Panc1 (cell line): Measurements from ENCODE around the gene ESF1.

Source experiments
- POLR2AphosphoS5 ChIP-seq: IDR thresholded peaks from 2 replicates; pipeline ENCODE4 v1.6.1; 2012; ENCODE audit warnings: mild to moderate bottlenecking, low read depth, low read length, moderate library complexity
- SIN3A ChIP-seq: IDR thresholded peaks from 2 replicates; pipeline ENCODE4 v1.6.1; 2012; ENCODE audit warnings: low read depth, mild to moderate bottlenecking, low read length, moderate library complexity, borderline replicate concordance; ENCODE audit not compliant: insufficient read depth
- TF ChIP-seq, protein P1 (sequence below): fragments of 450-650 bp; IDR thresholded peaks from 2 replicates; pipeline ENCODE4 v1.5.1; 2017; ENCODE audit warnings: mild to moderate bottlenecking
- TF ChIP-seq, protein P2 (sequence below), 2 experiments: IDR thresholded peaks; 2 replicates each; pipeline ENCODE4 v1.6.1; 2011 to 2012; ENCODE audit warnings: low read depth in 2 of 2, control low read depth in 1 of 2, low read length in 1 of 2, mild to moderate bottlenecking in 1 of 2, moderate library complexity in 1 of 2; ENCODE audit not compliant: insufficient read depth in 1 of 2

DNA sequence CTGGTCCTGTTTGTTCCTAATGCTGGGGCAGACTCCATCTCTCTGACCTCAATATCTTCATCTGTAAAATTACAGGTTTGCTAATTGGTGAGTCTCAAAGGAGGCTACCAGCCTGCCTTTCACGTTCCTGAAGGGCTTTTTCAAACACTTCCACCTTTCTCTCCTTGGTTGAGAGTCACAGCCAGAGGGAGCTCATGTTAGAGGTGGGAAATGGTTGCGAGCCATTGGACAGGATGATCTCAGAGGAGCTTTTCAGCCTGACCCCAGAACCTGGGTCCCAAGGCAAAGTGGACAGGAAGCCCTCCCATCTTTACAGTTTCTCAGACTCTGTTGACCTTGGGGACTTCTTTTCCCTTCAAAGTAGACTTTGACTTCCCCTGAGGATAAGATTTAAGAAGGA, 37.7 kb upstream of the ESF1 start:
- TF ChIP-seq SIN3A: no peak
- TF ChIP-seq, protein P1, sequence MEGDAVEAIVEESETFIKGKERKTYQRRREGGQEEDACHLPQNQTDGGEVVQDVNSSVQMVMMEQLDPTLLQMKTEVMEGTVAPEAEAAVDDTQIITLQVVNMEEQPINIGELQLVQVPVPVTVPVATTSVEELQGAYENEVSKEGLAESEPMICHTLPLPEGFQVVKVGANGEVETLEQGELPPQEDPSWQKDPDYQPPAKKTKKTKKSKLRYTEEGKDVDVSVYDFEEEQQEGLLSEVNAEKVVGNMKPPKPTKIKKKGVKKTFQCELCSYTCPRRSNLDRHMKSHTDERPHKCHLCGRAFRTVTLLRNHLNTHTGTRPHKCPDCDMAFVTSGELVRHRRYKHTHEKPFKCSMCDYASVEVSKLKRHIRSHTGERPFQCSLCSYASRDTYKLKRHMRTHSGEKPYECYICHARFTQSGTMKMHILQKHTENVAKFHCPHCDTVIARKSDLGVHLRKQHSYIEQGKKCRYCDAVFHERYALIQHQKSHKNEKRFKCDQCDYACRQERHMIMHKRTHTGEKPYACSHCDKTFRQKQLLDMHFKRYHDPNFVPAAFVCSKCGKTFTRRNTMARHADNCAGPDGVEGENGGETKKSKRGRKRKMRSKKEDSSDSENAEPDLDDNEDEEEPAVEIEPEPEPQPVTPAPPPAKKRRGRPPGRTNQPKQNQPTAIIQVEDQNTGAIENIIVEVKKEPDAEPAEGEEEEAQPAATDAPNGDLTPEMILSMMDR: peak; percentile 21
- no peak for TF ChIP-seq POLR2AphosphoS5
- TF ChIP-seq, protein P2, sequence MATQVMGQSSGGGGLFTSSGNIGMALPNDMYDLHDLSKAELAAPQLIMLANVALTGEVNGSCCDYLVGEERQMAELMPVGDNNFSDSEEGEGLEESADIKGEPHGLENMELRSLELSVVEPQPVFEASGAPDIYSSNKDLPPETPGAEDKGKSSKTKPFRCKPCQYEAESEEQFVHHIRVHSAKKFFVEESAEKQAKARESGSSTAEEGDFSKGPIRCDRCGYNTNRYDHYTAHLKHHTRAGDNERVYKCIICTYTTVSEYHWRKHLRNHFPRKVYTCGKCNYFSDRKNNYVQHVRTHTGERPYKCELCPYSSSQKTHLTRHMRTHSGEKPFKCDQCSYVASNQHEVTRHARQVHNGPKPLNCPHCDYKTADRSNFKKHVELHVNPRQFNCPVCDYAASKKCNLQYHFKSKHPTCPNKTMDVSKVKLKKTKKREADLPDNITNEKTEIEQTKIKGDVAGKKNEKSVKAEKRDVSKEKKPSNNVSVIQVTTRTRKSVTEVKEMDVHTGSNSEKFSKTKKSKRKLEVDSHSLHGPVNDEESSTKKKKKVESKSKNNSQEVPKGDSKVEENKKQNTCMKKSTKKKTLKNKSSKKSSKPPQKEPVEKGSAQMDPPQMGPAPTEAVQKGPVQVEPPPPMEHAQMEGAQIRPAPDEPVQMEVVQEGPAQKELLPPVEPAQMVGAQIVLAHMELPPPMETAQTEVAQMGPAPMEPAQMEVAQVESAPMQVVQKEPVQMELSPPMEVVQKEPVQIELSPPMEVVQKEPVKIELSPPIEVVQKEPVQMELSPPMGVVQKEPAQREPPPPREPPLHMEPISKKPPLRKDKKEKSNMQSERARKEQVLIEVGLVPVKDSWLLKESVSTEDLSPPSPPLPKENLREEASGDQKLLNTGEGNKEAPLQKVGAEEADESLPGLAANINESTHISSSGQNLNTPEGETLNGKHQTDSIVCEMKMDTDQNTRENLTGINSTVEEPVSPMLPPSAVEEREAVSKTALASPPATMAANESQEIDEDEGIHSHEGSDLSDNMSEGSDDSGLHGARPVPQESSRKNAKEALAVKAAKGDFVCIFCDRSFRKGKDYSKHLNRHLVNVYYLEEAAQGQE (IDR thresholded peaks at IDR 0.05; ENCODE audit: insufficient read depth in 1 of 2, low read depth in 2 of 2, low read length in 1 of 2): no peak
